GM13976 (cell line): ENCODE data around the gene PDE6D.

Experiments
- DNase-seq: peaks from one replicate; pipeline ENCODE4 v3.0.0; 2012; ENCODE audit warnings: low spot score
- in situ Hi-C: fragments of 300-500 bp; cut with MboI; formaldehyde crosslinking; loops from one replicate; pipeline ENCODE4 v1.12.0; 2022; ENCODE audit warnings: low sequenced_read_pairs, mixed read lengths, inconsistent platforms; ENCODE audit not compliant: unreplicated experiment
- TF ChIP-seq, protein P1 (sequence below): IDR thresholded peaks from 2 replicates; pipeline ENCODE4 v1.5.1; 2012; ENCODE audit warnings: borderline replicate concordance, mild to moderate bottlenecking; ENCODE audit not compliant: insufficient read depth; ENCODE audit errors: extremely low read depth, missing control alignments, control extremely low read depth

PDE6D gene

DNA sequence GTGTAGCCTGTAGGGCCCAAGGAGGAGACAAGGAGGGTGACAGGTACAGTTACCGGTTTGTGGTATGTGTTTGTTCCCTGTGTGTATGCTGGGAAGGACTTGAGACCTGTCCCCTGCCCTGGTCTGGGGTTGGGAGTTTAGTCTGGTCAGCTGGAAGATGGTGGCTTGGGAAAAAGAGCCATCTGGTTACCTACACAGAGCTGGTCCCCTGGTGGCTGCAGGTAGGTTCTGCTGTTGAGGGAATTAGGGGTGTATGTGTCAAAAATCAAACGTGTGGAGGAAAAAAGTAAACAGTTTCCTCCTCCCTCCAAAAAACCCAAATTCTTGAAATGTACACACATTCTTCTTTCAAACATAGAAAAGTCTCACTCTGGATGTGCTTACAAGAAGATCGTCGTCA, 48.5 kb downstream of the PDE6D start:
- TF ChIP-seq, protein P1, sequence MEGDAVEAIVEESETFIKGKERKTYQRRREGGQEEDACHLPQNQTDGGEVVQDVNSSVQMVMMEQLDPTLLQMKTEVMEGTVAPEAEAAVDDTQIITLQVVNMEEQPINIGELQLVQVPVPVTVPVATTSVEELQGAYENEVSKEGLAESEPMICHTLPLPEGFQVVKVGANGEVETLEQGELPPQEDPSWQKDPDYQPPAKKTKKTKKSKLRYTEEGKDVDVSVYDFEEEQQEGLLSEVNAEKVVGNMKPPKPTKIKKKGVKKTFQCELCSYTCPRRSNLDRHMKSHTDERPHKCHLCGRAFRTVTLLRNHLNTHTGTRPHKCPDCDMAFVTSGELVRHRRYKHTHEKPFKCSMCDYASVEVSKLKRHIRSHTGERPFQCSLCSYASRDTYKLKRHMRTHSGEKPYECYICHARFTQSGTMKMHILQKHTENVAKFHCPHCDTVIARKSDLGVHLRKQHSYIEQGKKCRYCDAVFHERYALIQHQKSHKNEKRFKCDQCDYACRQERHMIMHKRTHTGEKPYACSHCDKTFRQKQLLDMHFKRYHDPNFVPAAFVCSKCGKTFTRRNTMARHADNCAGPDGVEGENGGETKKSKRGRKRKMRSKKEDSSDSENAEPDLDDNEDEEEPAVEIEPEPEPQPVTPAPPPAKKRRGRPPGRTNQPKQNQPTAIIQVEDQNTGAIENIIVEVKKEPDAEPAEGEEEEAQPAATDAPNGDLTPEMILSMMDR = no peak
- no peak for DNase-seq
- in situ Hi-C loops = no loop called here

DNA sequence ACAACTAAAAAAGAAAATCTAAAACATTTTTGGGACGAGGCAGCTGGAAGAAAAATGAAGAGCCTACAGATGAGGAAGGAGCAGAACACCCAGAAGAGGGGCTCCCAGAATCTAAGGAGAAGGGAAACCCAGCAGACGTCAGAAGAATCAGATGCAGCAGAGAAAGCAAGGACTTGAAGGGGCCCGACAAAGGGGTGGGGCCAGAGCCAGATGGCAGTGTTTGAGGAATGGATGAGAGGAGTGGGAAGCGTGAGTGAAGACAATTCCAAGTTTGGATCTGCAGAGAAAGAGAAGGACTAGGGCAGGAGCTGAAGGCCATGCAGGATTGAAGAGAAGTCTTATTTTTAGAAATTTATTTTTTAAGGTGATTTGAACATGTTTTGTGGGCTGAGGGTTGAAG, 53.5 kb downstream of the PDE6D start:
- TF ChIP-seq, protein P1 = no peak
- DNase-seq = no peak
- in situ Hi-C loops = no loop called here

DNA sequence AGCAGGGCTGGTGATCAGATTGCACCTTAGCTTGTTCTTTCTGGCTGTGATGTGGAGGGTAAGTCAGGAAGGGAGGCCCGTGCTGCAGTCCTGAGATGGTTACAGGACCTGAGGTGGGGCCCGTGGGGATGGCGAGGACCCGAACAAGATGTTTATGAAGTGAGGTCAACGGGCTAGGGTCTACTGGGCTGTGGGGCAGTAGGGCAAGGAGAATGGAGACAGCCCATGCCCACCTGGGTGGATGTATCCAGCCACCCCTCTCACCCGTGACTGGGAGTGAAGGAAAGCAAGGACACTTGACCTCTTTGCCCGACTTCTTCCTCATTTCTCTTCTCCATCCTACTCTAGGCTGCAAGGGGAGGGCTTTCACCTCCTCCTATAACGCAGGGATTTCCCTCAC, 54.8 kb downstream of the PDE6D start:
- in situ Hi-C loops = no loop called here
- DNase-seq = no peak
- TF ChIP-seq, protein P1 = no peak

DNA sequence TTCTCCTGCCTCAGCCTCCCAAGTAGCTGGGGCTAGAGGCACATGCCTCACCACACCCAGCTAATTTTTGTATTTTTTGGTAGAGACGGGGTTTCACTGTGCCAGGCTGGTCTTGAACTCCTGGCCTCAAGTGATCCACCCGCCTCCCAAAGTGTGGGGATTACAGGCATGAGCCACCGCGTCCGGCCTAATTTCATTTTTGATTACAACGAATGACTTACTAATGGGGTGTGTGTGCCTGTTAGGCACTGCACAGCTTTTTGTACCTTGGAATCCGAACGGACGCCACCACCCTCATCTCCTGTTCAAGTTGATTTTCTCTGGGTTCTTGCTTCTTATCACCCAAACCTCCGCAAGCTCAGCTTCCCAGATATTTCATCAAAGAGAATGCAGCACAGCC, 55.6 kb downstream of the PDE6D start:
- TF ChIP-seq, protein P1 = no peak
- in situ Hi-C loops = no loop called here
- no peak for DNase-seq

DNA sequence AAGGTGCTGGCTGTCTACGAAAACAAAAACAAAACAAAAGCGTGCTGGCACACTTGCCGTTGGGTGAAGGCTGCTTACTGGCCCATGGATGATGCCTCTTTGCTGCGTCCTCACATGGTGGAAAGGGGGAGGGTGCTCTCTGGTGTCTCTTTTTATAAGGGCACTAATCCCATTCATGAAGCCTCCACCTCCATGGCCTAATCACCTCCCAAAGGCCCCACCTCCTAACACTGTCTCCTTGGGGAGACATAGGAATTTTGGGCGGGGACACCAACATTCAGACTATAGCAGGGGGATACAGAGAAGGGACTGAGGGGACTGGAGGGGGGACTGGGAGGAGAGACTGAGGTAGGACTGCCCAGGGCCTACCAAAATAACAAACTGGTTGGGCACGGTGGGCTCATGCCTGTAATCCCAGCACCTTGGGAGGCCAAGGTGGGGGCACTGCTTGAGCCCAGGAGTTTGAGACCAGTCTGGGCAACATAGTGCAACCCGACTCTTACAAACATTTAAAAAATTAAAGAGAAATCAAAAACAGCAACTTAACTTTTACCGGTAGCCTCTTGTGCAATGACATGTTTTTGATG, 58.3 kb downstream of the PDE6D start:
- TF ChIP-seq, protein P1 = peak; percentile 5
- in situ Hi-C loops = no loop called here
- no peak for DNase-seq

DNA sequence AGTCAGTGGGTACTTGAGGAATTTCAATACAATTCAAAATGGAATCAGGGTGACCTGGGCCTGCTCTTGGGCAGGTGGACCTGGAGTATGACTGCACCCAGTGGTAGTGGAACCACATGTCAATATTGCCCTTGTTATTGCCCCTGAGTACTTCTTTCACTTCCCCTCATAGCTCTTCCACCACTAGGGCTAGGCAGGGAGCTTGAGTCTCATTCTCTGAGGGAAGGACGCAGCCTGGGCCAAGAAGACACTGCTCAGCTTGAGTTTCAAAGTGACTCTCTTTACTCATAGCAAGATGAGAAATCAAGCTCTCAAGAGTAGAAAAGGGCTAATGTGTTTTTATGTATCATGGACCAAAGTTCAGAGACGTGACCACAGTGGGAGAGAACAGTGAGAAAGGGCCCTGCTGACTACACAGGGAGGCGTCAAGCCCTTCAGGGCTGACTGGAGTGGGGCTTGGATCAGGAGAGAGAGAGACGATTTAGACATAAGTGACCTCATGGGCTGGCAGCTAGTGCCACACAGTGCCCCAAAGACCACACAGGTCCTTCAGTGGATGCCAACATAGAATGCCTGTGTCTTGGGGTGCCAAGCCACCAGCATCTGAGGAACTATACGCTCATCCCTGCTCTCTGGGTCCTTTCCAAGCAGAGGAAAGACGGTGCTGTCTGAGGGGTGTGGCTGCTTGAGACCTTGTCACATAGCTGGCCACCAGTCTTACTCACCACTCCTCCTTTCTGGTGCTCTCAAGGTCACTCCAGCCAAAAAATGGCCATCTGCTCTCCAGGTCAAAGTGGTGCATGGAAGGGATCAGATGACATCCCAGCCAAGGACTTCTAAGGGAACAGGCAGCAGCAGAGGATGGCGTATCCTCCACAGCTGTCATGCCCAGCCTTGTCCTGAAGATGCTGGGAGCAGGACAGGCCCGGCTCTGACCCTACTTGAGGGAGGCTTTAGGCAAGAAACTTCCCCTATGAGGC, 59.8 kb downstream of the PDE6D start:
- peak; percentile 63 for DNase-seq
- TF ChIP-seq, protein P1 = no peak
- in situ Hi-C loops = no loop called here
